Keratinocyte (primary cell): ENCODE data around the gene SMYD3. TPM values are rescaled to one million over a fixed set of nuclear protein-coding genes. Genes with fewer than 3 reads are reported as not detected.

Source experiments
- DNase-seq: peaks from one replicate; pipeline ENCODE4 v3.0.0-alpha.2; 2011; ENCODE audit warnings: low read depth, missing footprints, low spot score
- FAIRE-seq: peaks from 2 replicates; lab custom pipeline; 2011; peaks lifted over from hg19 to GRCh38; lab: Jason Lieb, UNC
- H2AFZ ChIP-seq: 2 replicates; pipeline ENCODE4 v1.6.0; 2012; ENCODE audit warnings: low read length, control low read depth, inconsistent platforms; ENCODE audit not compliant: control insufficient read depth
- H3K27ac ChIP-seq: 2 replicates; pipeline ENCODE4 v1.5.1; 2011; ENCODE audit warnings: low read length; ENCODE audit not compliant: control insufficient read depth, insufficient read depth
- H3K27me3 ChIP-seq: 3 replicates; pipeline ENCODE4 v1.6.0; 2011; ENCODE audit warnings: low read length; ENCODE audit not compliant: control insufficient read depth, insufficient read depth; ENCODE audit errors: extremely low read depth
- H3K36me3 ChIP-seq, 2 experiments: 2 replicates in 1 of 2; 3 replicates in 1 of 2; pipeline ENCODE4 v1.5.1; 2011; ENCODE audit warnings: low read length in 2 of 2, mild to moderate bottlenecking in 1 of 2; ENCODE audit not compliant: control insufficient read depth in 2 of 2, insufficient read depth in 2 of 2; ENCODE audit errors: extremely low read depth in 1 of 2
- H3K4me1 ChIP-seq: 3 replicates; pipeline ENCODE4 v1.5.1; 2011; ENCODE audit warnings: low read length; ENCODE audit not compliant: control insufficient read depth, insufficient read depth; ENCODE audit errors: extremely low read depth
- H3K4me2 ChIP-seq: 3 replicates; pipeline ENCODE4 v1.6.0; 2011; ENCODE audit warnings: low read depth, low read length; ENCODE audit not compliant: control insufficient read depth, insufficient read depth; ENCODE audit errors: extremely low read depth
- H3K4me3 ChIP-seq, 3 experiments: fragments of 200-600 bp in 1 of 3; sonication (generic) in 1 of 3; 2 replicates in 2 of 3; 3 replicates in 1 of 3; pipeline ENCODE4 v1.5.1; 2011 to 2016; ENCODE audit warnings: low read length in 3 of 3, mild to moderate bottlenecking in 3 of 3, control low read depth in 2 of 3, inconsistent platforms in 1 of 3, low read depth in 1 of 3, mixed read lengths in 1 of 3, mixed run types in 1 of 3, moderate library complexity in 1 of 3; ENCODE audit not compliant: control insufficient read depth in 2 of 3, insufficient read depth in 2 of 3; ENCODE audit errors: extremely low read depth in 1 of 3
- H3K79me2 ChIP-seq: 2 replicates; pipeline ENCODE4 v1.6.0; 2012; ENCODE audit warnings: low read length; ENCODE audit not compliant: control insufficient read depth, insufficient read depth
- H3K9ac ChIP-seq: 3 replicates; pipeline ENCODE4 v1.6.0; 2011; ENCODE audit warnings: low read length; ENCODE audit not compliant: control insufficient read depth, insufficient read depth; ENCODE audit errors: extremely low read depth
- H3K9me1 ChIP-seq: 3 replicates; pipeline ENCODE4 v1.6.0; 2011; ENCODE audit warnings: low read length; ENCODE audit not compliant: control insufficient read depth, insufficient read depth; ENCODE audit errors: extremely low read depth
- H3K9me3 ChIP-seq: 2 replicates; pipeline ENCODE4 v1.5.1; 2012; ENCODE audit warnings: low read depth, low read length; ENCODE audit not compliant: control insufficient read depth
- H4K20me1 ChIP-seq: 3 replicates; pipeline ENCODE4 v1.6.0; 2011; ENCODE audit warnings: low read length; ENCODE audit not compliant: control insufficient read depth, insufficient read depth; ENCODE audit errors: extremely low read depth
- EZH2 ChIP-seq: IDR thresholded peaks from one replicate; pipeline ENCODE4 v1.6.1; 2012; ENCODE audit warnings: inconsistent platforms, mild to moderate bottlenecking, low read length, moderate library complexity
- dilution Hi-C: fragments of 300-500 bp; cut with MboI; formaldehyde crosslinking; loops from one replicate; pipeline ENCODE4 v1.7.0; 2020; ENCODE audit warnings: low sequenced_read_pairs; ENCODE audit not compliant: extremely low pct_ligation_motif_present
- polyA plus RNA-seq, 5 experiments: library from polyadenylated mRNA; depleted of rRNA in 3 of 5; stranded (reverse) in 3 of 5; stranded (forward) in 1 of 5; unstranded in 1 of 5; fragments of >200 nt; gene quantifications; 1 replicate in 1 of 5; 2 replicates in 3 of 5; 3 replicates in 1 of 5; pipeline versions ENCODE4 v1.2.1 to v1.2.3, GENCODE V29; 2011 to 2012; ENCODE audit warnings: missing spikeins in 2 of 5, low read depth in 1 of 5, low replicate concordance in 1 of 5
- TF ChIP-seq, protein P1 (sequence below), 3 experiments: IDR thresholded peaks in 1 of 3; conservative IDR thresholded peaks in 1 of 3; optimal IDR thresholded peaks in 1 of 3; 2 replicates in 2 of 3; 3 replicates in 1 of 3; pipeline versions ENCODE3 to v1.5.1; 2011; ENCODE audit warnings: low read length in 3 of 3, mild to moderate bottlenecking in 3 of 3, moderate library complexity in 2 of 3, control low read depth in 1 of 3, inconsistent platforms in 1 of 3; ENCODE audit not compliant: insufficient read depth in 2 of 3; ENCODE audit errors: extremely low read depth in 1 of 3

SMYD3 gene
- polyA plus RNA-seq, 1 donor (not counting 4 experiments of a cell fraction or from before 2014, with no cell fraction given): 31.0 TPM

DNA sequence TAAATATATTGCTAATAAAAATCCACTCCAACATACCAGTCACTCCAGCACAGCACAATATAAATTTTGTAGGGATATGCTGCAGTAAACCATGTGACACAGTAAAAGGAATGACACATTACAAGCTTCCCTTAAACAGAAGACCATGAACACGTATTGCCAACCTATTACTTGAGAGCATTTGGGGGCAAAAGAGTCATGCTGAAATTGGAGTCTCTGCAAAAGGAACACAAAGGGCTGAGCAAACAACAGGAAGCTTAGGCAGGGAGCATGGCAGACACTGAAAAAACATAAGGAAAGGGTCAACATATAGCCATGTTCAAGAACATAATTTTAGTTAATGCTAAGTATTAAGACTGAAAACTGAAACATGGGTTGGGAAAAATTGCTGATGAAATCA is 214.5 kb downstream of the SMYD3 start:
- FAIRE-seq (no peak), DNase-seq (no peak)
- Histone ChIP-seq H3K27me3 (no peaks in the 10 kb centered on the region), H3K36me3 (no peaks in the 10 kb centered on the region), H3K9me3 (no peaks in the 10 kb centered on the region), H3K79me2 (no peaks in the 10 kb centered on the region), H3K27ac (no peak overlapping the region), H4K20me1 (no peaks in the 10 kb centered on the region), H3K4me2 (no peak overlapping the region), H3K4me3 (no peak overlapping the region), H3K9ac (no peak overlapping the region), H3K9me1 (no peaks in the 10 kb centered on the region), H2AFZ (no peak overlapping the region), H3K4me1 (peaks cover 19% of the 10 kb centered on the region)
- no peak for TF ChIP-seq EZH2
- TF ChIP-seq, protein P1, sequence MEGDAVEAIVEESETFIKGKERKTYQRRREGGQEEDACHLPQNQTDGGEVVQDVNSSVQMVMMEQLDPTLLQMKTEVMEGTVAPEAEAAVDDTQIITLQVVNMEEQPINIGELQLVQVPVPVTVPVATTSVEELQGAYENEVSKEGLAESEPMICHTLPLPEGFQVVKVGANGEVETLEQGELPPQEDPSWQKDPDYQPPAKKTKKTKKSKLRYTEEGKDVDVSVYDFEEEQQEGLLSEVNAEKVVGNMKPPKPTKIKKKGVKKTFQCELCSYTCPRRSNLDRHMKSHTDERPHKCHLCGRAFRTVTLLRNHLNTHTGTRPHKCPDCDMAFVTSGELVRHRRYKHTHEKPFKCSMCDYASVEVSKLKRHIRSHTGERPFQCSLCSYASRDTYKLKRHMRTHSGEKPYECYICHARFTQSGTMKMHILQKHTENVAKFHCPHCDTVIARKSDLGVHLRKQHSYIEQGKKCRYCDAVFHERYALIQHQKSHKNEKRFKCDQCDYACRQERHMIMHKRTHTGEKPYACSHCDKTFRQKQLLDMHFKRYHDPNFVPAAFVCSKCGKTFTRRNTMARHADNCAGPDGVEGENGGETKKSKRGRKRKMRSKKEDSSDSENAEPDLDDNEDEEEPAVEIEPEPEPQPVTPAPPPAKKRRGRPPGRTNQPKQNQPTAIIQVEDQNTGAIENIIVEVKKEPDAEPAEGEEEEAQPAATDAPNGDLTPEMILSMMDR (optimal IDR thresholded peaks at IDR 0.05 in 1 of 3, IDR thresholded peaks at IDR 0.05 in 1 of 3, conservative IDR thresholded peaks at IDR 0.05 in 1 of 3; ENCODE audit: extremely low read depth in 1 of 3, insufficient read depth in 2 of 3, low read length in 3 of 3): no peak
- dilution Hi-C loops: no loop called here

DNA sequence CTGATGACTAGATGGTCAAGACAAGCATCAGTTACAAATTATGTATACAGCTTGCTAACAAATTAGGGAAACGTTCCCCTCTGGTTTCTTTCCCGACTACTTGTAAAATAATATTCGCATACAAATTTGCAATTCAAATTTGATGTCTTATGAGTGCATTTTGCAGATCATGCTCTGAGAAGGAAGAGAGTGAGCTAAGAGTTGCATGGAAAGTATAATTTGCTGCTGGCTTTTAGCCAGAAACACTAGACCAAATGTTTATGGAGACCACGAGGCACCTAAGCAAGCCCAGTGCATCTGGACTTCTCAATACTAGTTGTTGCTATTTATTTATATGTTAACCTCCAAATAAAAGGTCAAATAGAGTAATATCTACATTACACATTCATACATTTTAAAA is 216.0 kb downstream of the SMYD3 start:
- Histone ChIP-seq H3K27me3 (no peaks in the 10 kb centered on the region), H4K20me1 (no peaks in the 10 kb centered on the region), H3K4me2 (no peak overlapping the region), H2AFZ (no peak overlapping the region), H3K9ac (no peak overlapping the region), H3K4me3 (no peak overlapping the region), H3K4me1 (peaks cover 6% of the 10 kb centered on the region), H3K36me3 (no peaks in the 10 kb centered on the region), H3K27ac (no peak overlapping the region), H3K9me1 (no peaks in the 10 kb centered on the region), H3K79me2 (no peaks in the 10 kb centered on the region), H3K9me3 (no peaks in the 10 kb centered on the region)
- dilution Hi-C loops: no loop called here
- TF ChIP-seq, protein P1 (optimal IDR thresholded peaks at IDR 0.05 in 1 of 3, IDR thresholded peaks at IDR 0.05 in 1 of 3, conservative IDR thresholded peaks at IDR 0.05 in 1 of 3; ENCODE audit: extremely low read depth in 1 of 3, insufficient read depth in 2 of 3, low read length in 3 of 3): no peak
- no peak for TF ChIP-seq EZH2
- no peak for FAIRE-seq
- no peak for DNase-seq
